Measurements from ENCODE around the gene DOCK10.
"Not testable (repeated sequence)": the region's sequence is repeated elsewhere in the genome, so short reads cannot be mapped to it uniquely, and the experiment has no call there.

The DOCK10 gene

GRCh38 chr2:224922142-224922727 lies 120.0 kb downstream of the DOCK10 start:
- no peak for TF ChIP-seq CTCF (IDR thresholded peaks at IDR 0.05; ENCODE audit: insufficient read depth, low read depth, low read length, missing control alignments)
- peak; percentile 73 for DNase-seq (ENCODE audit: low read depth)

GRCh38 chr2:224919472-224920110 lies 122.7 kb downstream of the DOCK10 start:
- H3K4me3 ChIP-seq (ENCODE audit: low read depth, low read length) = no peak overlapping the region
- no peak for DNase-seq (ENCODE audit: low read depth)
- no peak for TF ChIP-seq CTCF (IDR thresholded peaks at IDR 0.05; ENCODE audit: insufficient read depth, low read depth, low read length, missing control alignments)

More at GRCh38 chr2:224922142-224922727, 120.0 kb downstream of the DOCK10 start:
- no peak overlapping the region for H3K4me3 ChIP-seq (ENCODE audit: low read depth, low read length)

GRCh38 chr2:224918626-224919471 lies 123.4 kb downstream of the DOCK10 start:
- DNase-seq (ENCODE audit: low read depth) = no peak
- no peak for TF ChIP-seq CTCF (IDR thresholded peaks at IDR 0.05; ENCODE audit: insufficient read depth, low read depth, low read length, missing control alignments)
- H3K4me3 ChIP-seq (ENCODE audit: low read depth, low read length) = no peak overlapping the region

- H3K4me3 ChIP-seq (ENCODE audit: low read depth, low read length); DNase-seq (ENCODE audit: low read depth): not testable (repeated sequence)
These were observed 125.0 kb downstream of the DOCK10 start for GRCh38 chr2:224917246-224917645.

GRCh38 chr2:224915136-224915535 lies 127.1 kb downstream of the DOCK10 start:
- no peak for DNase-seq (ENCODE audit: low read depth)
- TF ChIP-seq CTCF (IDR thresholded peaks at IDR 0.05; ENCODE audit: insufficient read depth, low read depth, low read length, missing control alignments) = no peak

GRCh38 chr2:224910574-224910925 lies 131.7 kb downstream of the DOCK10 start:
- no peak overlapping the region for H3K4me3 ChIP-seq (ENCODE audit: low read depth, low read length)
- no peak for TF ChIP-seq CTCF (IDR thresholded peaks at IDR 0.05; ENCODE audit: insufficient read depth, low read depth, low read length, missing control alignments)
- DNase-seq (ENCODE audit: low read depth) = no peak

More at GRCh38 chr2:224915136-224915535, 127.1 kb downstream of the DOCK10 start:
- H3K4me3 ChIP-seq (ENCODE audit: low read depth, low read length) = no peak overlapping the region

GRCh38 chr2:224909885-224910573 lies 132.2 kb downstream of the DOCK10 start:
- no peak for TF ChIP-seq CTCF (IDR thresholded peaks at IDR 0.05; ENCODE audit: insufficient read depth, low read depth, low read length, missing control alignments)

More at GRCh38 chr2:224909885-224910573, 132.2 kb downstream of the DOCK10 start:
- no peak for DNase-seq (ENCODE audit: low read depth)
- no peak overlapping the region for H3K4me3 ChIP-seq (ENCODE audit: low read depth, low read length)
